GM12878 (cell line): ENCODE data around the gene LRP5.

Experiments used
- CTCF ChIP-seq, 3 experiments: IDR thresholded peaks in 2 of 3; conservative IDR thresholded peaks in 1 of 3; 2 replicates each; pipeline ENCODE4 v1.5.1; 2011; ENCODE audit warnings: low read depth in 3 of 3, low read length in 3 of 3, mild to moderate bottlenecking in 3 of 3, control low read depth in 2 of 3, moderate library complexity in 2 of 3, inconsistent platforms in 1 of 3, mixed read lengths in 1 of 3; ENCODE audit not compliant: control insufficient read depth in 2 of 3, insufficient read depth in 1 of 3; ENCODE audit errors: extremely low read depth in 1 of 3
- EP300 ChIP-seq, 2 experiments: fragments of 150-350 bp in 1 of 2; IDR thresholded peaks; 2 replicates each; pipeline ENCODE4 v1.6.1; 2011 to 2012; ENCODE audit warnings: low read depth in 2 of 2, low read length in 2 of 2, borderline replicate concordance in 1 of 2, improper control_type of control experiment in 1 of 2, inconsistent platforms in 1 of 2; ENCODE audit not compliant: control insufficient read depth in 1 of 2
- FOXM1 ChIP-seq: IDR thresholded peaks from 2 replicates; pipeline ENCODE4 v1.6.1; 2012; ENCODE audit warnings: low read depth, mild to moderate bottlenecking, inconsistent platforms, low read length, moderate library complexity
- HDAC6 ChIP-seq: fragments of 200-600 bp; sonication (generic); IDR thresholded peaks from one replicate; pipeline ENCODE4 v1.8.0; 2017; ENCODE audit warnings: antibody characterized with exemption; ENCODE audit not compliant: unreplicated experiment
- JUND ChIP-seq: IDR thresholded peaks from 2 replicates; pipeline ENCODE4 v1.6.1; 2012; ENCODE audit warnings: low read depth, mild to moderate bottlenecking, low read length, improper control_type of control experiment, moderate library complexity
- POLR2AphosphoS5 ChIP-seq: IDR thresholded peaks from 2 replicates; pipeline ENCODE4 v1.6.1; 2011; ENCODE audit warnings: mild to moderate bottlenecking, low read length, inconsistent platforms
- RAD21 ChIP-seq: IDR thresholded peaks from 2 replicates; pipeline ENCODE4 v1.6.1; 2011; ENCODE audit warnings: mild to moderate bottlenecking, low read depth, low read length, moderate library complexity; ENCODE audit not compliant: insufficient read depth
- SMC3 ChIP-seq: IDR thresholded peaks from 2 replicates; pipeline ENCODE4 v1.6.1; 2011; ENCODE audit warnings: low read length, improper control_type of control experiment, borderline replicate concordance
- ZBTB11 ChIP-seq: fragments of 450-650 bp; formaldehyde crosslinking; IDR thresholded peaks from 2 replicates; pipeline ENCODE4 v1.5.0; 2022; ENCODE audit warnings: mild to moderate bottlenecking, missing genetic modification characterization
- ZNF687 ChIP-seq: fragments of 450-650 bp; IDR thresholded peaks from 2 replicates; pipeline ENCODE4 v1.6.1; 2017; ENCODE audit warnings: mild to moderate bottlenecking, moderate library complexity

GRCh38 chr11:68353118-68353517 lies 40.7 kb downstream of the LRP5 start:
- TF ChIP-seq CTCF (IDR thresholded peaks at IDR 0.05 in 2 of 3, conservative IDR thresholded peaks at IDR 0.05 in 1 of 3; ENCODE audit: control insufficient read depth in 2 of 3, extremely low read depth in 1 of 3, insufficient read depth in 1 of 3, low read depth in 3 of 3, low read length in 3 of 3) (no peak), SMC3 (no peak), ZNF687 (no peak), EP300 (IDR thresholded peaks at IDR 0.05; ENCODE audit: borderline replicate concordance in 1 of 2, control insufficient read depth in 1 of 2, low read depth in 2 of 2, low read length in 2 of 2) (no peak), RAD21 (no peak), JUND (no peak), FOXM1 (no peak), ZBTB11 (CRISPR knock-in tag) (no peak), POLR2AphosphoS5 (no peak), HDAC6 (no peak)
